ENCODE measurements around the gene SPINK1. TPM values are rescaled to one million over a fixed set of nuclear protein-coding genes. Genes with fewer than 3 reads are reported as not detected.
A peak's percentile ranks its signal among the peaks of the same experiment; 100 is the strongest.

Gene SPINK1
- total RNA-seq, 1 experiment from 2014 or later = 13.5 TPM

- in situ Hi-C loops (cut with HindIII; ENCODE audit: low pct_unique_long_range_greater_than_20kb, low sequenced_read_pairs) = no loop called here
- no peak for DNase-seq (ENCODE audit: low read depth, low spot score)
Measured at GRCh38 chr5:147784146-147784987, 47.1 kb downstream of the SPINK1 start.

- peak; percentile 69 for DNase-seq (ENCODE audit: low read depth, low spot score)
- in situ Hi-C loops (cut with HindIII; ENCODE audit: low pct_unique_long_range_greater_than_20kb, low sequenced_read_pairs) = no loop called here
Measured at GRCh38 chr5:147782110-147783028, 49.1 kb downstream of the SPINK1 start, which contains the start of gene JAKMIP2. Gene JAKMIP2 (minus strand): TSS chr5:147782728. CDS start chr5:147671806, 110,922 bp downstream.

GRCh38 chr5:147780924-147781573 lies 50.4 kb downstream of the SPINK1 start:
- no peak for DNase-seq (ENCODE audit: low read depth, low spot score)
- in situ Hi-C loops (cut with HindIII; ENCODE audit: low pct_unique_long_range_greater_than_20kb, low sequenced_read_pairs) = no loop called here

GRCh38 chr5:147779694-147780093 lies 51.8 kb downstream of the SPINK1 start:
- DNase-seq (ENCODE audit: low read depth, low spot score) = no peak
- in situ Hi-C loops (cut with HindIII; ENCODE audit: low pct_unique_long_range_greater_than_20kb, low sequenced_read_pairs) = no loop called here

- DNase-seq (ENCODE audit: low read depth, low spot score) = no peak
- in situ Hi-C loops (cut with HindIII; ENCODE audit: low pct_unique_long_range_greater_than_20kb, low sequenced_read_pairs) = no loop called here
Measured at GRCh38 chr5:147776989-147777388, 54.5 kb downstream of the SPINK1 start.

Other genes starting within 250 kb of the SPINK1 start
- 0.03 and 0.05 TPM in 2 replicates for gene JAKMIP2, start 48.9 kb downstream of the SPINK1 start, total RNA-seq (2014; rRNA removed; shearing (Covaris generic))
- gene SCGB3A2, start 47.0 kb upstream of the SPINK1 start, total RNA-seq (2014; rRNA removed; shearing (Covaris generic)) = not detected in 2 replicates
- gene C5orf46, start 74.9 kb upstream of the SPINK1 start, total RNA-seq (2014; rRNA removed; shearing (Covaris generic)) = not detected in 2 replicates
- gene SPINK5, start 232.3 kb upstream of the SPINK1 start, total RNA-seq (2014; rRNA removed; shearing (Covaris generic)) = 0.13 and 0.45 TPM in 2 replicates

Data from SK-MEL-5 (cell line).